ENCODE results near the gene CASK.

DNA sequence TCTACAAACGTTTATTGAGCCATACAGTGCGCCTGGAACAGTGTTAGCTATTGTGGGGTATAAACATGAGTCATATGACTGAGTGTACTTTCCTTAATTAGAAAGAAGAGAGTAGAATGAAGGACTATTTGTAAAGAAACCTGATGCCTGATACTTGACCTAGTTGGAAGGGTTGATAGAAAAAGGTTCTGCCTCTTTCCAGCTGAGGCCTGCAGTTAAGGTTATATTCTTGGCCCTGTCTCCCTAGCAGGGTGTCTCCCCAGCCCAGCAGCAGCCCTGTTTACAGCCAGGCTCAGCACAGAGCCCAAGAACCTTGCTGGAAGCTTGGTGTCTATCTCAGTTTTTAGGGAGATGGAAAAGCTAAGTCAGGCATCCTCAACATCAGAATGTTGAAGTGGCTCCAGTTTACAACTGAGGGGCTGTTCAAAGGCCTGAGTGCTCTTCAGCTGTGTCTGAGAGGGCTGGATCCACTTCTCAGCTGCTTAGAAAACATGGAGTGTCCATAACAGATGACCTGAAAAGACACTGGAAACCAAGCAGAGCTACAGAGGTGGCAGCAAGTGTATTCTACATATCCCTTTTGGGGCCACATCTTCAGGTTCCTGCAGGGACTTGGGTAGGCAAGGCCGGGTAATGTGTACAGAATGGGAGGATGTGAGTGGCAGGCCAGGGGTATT, 454.6 kb downstream of the CASK start:
- TF ChIP-seq, protein P1, sequence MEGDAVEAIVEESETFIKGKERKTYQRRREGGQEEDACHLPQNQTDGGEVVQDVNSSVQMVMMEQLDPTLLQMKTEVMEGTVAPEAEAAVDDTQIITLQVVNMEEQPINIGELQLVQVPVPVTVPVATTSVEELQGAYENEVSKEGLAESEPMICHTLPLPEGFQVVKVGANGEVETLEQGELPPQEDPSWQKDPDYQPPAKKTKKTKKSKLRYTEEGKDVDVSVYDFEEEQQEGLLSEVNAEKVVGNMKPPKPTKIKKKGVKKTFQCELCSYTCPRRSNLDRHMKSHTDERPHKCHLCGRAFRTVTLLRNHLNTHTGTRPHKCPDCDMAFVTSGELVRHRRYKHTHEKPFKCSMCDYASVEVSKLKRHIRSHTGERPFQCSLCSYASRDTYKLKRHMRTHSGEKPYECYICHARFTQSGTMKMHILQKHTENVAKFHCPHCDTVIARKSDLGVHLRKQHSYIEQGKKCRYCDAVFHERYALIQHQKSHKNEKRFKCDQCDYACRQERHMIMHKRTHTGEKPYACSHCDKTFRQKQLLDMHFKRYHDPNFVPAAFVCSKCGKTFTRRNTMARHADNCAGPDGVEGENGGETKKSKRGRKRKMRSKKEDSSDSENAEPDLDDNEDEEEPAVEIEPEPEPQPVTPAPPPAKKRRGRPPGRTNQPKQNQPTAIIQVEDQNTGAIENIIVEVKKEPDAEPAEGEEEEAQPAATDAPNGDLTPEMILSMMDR (IDR thresholded peaks at IDR 0.05; ENCODE audit: insufficient read depth, low read length) = no peak
- TF ChIP-seq POLR2AphosphoS5 (IDR thresholded peaks at IDR 0.05; ENCODE audit: low read depth) = no peak
